ENCODE data around the gene ST6GALNAC5. TPM values are rescaled to one million over a fixed set of nuclear protein-coding genes. Genes with fewer than 3 reads are reported as not detected.
"Not testable (repeated sequence)": the region's sequence is repeated elsewhere in the genome, so short reads cannot be mapped to it uniquely, and the experiment has no call there.

ST6GALNAC5 gene
- total and polyA plus RNA-seq, 2 experiments from 2014 or later = 4.1 to 19.2 TPM

DNA sequence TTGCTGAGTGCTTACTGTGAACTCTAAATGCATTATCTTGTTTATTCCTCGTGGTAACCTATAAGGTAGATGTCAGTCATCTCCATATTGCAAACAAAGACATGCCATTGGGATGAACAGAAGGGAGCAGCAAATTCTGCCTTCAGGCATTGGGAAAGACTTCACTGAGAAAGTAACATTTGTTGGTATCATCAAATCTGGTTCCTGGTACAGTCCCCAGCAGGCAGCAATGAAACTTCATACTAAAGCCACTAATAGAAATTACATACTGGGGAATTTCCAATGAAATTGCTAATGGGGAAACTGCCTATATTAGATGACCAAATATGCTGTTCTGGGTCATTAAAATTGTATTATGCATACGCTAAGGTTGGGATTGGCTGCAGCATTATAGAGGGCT, 47.3 kb upstream of the ST6GALNAC5 start (continued):
- TF ChIP-seq, protein P1, sequence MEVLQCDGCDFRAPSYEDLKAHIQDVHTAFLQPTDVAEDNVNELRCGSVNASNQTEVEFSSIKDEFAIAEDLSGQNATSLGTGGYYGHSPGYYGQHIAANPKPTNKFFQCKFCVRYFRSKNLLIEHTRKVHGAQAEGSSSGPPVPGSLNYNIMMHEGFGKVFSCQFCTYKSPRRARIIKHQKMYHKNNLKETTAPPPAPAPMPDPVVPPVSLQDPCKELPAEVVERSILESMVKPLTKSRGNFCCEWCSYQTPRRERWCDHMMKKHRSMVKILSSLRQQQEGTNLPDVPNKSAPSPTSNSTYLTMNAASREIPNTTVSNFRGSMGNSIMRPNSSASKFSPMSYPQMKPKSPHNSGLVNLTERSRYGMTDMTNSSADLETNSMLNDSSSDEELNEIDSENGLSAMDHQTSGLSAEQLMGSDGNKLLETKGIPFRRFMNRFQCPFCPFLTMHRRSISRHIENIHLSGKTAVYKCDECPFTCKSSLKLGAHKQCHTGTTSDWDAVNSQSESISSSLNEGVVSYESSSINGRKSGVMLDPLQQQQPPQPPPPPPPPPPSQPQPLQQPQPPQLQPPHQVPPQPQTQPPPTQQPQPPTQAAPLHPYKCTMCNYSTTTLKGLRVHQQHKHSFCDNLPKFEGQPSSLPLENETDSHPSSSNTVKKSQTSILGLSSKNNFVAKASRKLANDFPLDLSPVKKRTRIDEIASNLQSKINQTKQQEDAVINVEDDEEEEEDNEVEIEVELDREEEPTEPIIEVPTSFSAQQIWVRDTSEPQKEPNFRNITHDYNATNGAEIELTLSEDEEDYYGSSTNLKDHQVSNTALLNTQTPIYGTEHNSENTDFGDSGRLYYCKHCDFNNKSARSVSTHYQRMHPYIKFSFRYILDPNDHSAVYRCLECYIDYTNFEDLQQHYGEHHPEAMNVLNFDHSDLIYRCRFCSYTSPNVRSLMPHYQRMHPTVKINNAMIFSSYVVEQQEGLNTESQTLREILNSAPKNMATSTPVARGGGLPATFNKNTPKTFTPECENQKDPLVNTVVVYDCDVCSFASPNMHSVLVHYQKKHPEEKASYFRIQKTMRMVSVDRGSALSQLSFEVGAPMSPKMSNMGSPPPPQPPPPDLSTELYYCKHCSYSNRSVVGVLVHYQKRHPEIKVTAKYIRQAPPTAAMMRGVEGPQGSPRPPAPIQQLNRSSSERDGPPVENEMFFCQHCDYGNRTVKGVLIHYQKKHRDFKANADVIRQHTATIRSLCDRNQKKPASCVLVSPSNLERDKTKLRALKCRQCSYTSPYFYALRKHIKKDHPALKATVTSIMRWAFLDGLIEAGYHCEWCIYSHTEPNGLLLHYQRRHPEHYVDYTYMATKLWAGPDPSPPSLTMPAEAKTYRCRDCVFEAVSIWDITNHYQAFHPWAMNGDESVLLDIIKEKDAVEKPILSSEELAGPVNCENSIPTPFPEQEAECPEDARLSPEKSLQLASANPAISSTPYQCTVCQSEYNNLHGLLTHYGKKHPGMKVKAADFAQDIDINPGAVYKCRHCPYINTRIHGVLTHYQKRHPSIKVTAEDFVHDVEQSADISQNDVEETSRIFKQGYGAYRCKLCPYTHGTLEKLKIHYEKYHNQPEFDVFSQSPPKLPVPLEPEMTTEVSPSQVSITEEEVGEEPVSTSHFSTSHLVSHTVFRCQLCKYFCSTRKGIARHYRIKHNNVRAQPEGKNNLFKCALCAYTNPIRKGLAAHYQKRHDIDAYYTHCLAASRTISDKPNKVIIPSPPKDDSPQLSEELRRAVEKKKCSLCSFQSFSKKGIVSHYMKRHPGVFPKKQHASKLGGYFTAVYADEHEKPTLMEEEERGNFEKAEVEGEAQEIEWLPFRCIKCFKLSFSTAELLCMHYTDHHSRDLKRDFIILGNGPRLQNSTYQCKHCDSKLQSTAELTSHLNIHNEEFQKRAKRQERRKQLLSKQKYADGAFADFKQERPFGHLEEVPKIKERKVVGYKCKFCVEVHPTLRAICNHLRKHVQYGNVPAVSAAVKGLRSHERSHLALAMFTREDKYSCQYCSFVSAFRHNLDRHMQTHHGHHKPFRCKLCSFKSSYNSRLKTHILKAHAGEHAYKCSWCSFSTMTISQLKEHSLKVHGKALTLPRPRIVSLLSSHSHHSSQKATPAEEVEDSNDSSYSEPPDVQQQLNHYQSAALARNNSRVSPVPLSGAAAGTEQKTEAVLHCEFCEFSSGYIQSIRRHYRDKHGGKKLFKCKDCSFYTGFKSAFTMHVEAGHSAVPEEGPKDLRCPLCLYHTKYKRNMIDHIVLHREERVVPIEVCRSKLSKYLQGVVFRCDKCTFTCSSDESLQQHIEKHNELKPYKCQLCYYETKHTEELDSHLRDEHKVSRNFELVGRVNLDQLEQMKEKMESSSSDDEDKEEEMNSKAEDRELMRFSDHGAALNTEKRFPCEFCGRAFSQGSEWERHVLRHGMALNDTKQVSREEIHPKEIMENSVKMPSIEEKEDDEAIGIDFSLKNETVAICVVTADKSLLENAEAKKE (CRISPR knock-in tag; IDR thresholded peaks at IDR 0.05) = no peak
- TF ChIP-seq, protein P2, sequence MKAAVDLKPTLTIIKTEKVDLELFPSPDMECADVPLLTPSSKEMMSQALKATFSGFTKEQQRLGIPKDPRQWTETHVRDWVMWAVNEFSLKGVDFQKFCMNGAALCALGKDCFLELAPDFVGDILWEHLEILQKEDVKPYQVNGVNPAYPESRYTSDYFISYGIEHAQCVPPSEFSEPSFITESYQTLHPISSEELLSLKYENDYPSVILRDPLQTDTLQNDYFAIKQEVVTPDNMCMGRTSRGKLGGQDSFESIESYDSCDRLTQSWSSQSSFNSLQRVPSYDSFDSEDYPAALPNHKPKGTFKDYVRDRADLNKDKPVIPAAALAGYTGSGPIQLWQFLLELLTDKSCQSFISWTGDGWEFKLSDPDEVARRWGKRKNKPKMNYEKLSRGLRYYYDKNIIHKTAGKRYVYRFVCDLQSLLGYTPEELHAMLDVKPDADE (IDR thresholded peaks at IDR 0.05) = no peak

DNA sequence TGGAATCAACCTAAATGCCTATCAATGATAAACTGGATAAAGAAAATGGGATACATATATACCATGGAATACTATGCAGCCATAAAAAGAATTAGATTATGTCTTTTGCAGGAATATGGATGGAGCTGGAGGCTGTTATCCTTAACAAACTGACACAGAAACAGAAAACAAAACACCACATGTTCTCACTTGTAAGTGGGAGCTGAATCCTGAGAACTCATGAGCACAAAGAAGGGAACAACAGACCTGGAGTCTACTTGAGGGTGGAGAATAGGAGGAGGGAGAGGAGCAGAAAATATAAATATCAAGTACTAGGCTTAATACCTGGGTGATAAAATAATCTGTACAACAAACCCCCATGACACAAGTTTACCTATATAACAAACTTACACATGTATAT, 44.3 kb upstream of the ST6GALNAC5 start:
- H3K27me3 Mint-ChIP-seq (ENCODE audit: insufficient read depth, low read depth, poor library complexity); H3K9me3 Mint-ChIP-seq; H3K4me2 ChIP-seq; H3K4me1 ChIP-seq (ENCODE audit: insufficient read depth); H4K20me1 ChIP-seq (replicated peaks; ENCODE audit: insufficient read depth); DNase-seq (ENCODE audit: low spot score); H3K4me3 ChIP-seq; H3F3A ChIP-seq (replicated peaks; ENCODE audit: low read depth); H3K4me3 Mint-ChIP-seq; H3K27me3 ChIP-seq (ENCODE audit: insufficient read depth); H3K27ac Mint-ChIP-seq; H3K36me3 Mint-ChIP-seq (ENCODE audit: low read depth); H3K27ac ChIP-seq (ENCODE audit: low read depth); H3K79me2 ChIP-seq (replicated peaks; ENCODE audit: insufficient read depth); H3K4me1 Mint-ChIP-seq; H3K36me3 ChIP-seq (ENCODE audit: insufficient read depth); H2AFZ ChIP-seq; ATAC-seq; H3K9me2 ChIP-seq (ENCODE audit: insufficient read depth): not testable (repeated sequence)

DNA sequence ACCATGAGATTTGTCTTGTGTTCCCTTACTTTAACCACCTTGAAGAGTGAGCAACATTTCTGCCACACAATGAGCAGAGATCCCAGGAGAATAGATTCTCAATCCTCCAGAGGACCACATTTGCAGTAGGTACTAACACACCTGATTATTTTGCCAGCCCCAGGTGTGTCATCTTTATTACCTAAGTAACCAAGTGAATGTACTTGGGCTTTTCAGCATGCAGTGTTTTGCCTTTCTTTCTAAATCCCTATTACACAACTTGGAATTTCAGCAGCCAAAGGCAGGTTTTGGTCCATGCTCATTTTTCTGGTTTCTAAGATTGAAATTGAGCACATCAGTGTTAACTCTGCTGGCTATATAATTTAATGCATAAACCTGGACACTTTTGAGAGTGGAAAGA, 43.2 kb upstream of the ST6GALNAC5 start:
- Mint-ChIP-seq H3K27me3 (ENCODE audit: insufficient read depth, low read depth, poor library complexity) (no peaks in the 10 kb centered on the region), H3K4me1 (no peaks in the 10 kb centered on the region), H3K27ac (no peak overlapping the region), H3K36me3 (ENCODE audit: low read depth) (no peaks in the 10 kb centered on the region), H3K9me3 (no peaks in the 10 kb centered on the region), H3K4me3 (no peak overlapping the region)
- Histone ChIP-seq H3K4me3 (no peak overlapping the region), H3K36me3 (ENCODE audit: insufficient read depth) (no peaks in the 10 kb centered on the region), H3K4me1 (ENCODE audit: insufficient read depth) (no peaks in the 10 kb centered on the region), H3K9me2 (ENCODE audit: insufficient read depth) (no peaks in the 10 kb centered on the region), H2AFZ (no peak overlapping the region), H3K79me2 (replicated peaks; ENCODE audit: insufficient read depth) (no peaks in the 10 kb centered on the region), H4K20me1 (replicated peaks; ENCODE audit: insufficient read depth) (no peaks in the 10 kb centered on the region), H3F3A (replicated peaks; ENCODE audit: low read depth) (no peaks in the 10 kb centered on the region), H3K27me3 (ENCODE audit: insufficient read depth) (no peaks in the 10 kb centered on the region), H3K4me2 (no peak overlapping the region), H3K27ac (ENCODE audit: low read depth) (no peak overlapping the region)
- ATAC-seq (no peak), DNase-seq (ENCODE audit: low spot score) (no peak)
- TF ChIP-seq JUNB (IDR thresholded peaks at IDR 0.05; ENCODE audit: unreplicated experiment) = no peak
- no peak for TF ChIP-seq NANOG (IDR thresholded peaks at IDR 0.05; ENCODE audit: borderline replicate concordance)
- TF ChIP-seq CREB1 (CRISPR knock-in tag; IDR thresholded peaks at IDR 0.05; ENCODE audit: low read depth) = no peak
- TF ChIP-seq, protein P3, sequence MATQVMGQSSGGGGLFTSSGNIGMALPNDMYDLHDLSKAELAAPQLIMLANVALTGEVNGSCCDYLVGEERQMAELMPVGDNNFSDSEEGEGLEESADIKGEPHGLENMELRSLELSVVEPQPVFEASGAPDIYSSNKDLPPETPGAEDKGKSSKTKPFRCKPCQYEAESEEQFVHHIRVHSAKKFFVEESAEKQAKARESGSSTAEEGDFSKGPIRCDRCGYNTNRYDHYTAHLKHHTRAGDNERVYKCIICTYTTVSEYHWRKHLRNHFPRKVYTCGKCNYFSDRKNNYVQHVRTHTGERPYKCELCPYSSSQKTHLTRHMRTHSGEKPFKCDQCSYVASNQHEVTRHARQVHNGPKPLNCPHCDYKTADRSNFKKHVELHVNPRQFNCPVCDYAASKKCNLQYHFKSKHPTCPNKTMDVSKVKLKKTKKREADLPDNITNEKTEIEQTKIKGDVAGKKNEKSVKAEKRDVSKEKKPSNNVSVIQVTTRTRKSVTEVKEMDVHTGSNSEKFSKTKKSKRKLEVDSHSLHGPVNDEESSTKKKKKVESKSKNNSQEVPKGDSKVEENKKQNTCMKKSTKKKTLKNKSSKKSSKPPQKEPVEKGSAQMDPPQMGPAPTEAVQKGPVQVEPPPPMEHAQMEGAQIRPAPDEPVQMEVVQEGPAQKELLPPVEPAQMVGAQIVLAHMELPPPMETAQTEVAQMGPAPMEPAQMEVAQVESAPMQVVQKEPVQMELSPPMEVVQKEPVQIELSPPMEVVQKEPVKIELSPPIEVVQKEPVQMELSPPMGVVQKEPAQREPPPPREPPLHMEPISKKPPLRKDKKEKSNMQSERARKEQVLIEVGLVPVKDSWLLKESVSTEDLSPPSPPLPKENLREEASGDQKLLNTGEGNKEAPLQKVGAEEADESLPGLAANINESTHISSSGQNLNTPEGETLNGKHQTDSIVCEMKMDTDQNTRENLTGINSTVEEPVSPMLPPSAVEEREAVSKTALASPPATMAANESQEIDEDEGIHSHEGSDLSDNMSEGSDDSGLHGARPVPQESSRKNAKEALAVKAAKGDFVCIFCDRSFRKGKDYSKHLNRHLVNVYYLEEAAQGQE (IDR thresholded peaks at IDR 0.05; ENCODE audit: unreplicated experiment) = no peak
- TF ChIP-seq, protein P2 (IDR thresholded peaks at IDR 0.05) = no peak
- no peak for TF ChIP-seq EZH2 (IDR thresholded peaks at IDR 0.05; ENCODE audit: low read depth, unreplicated experiment)
